DOHH2 (cell line): ENCODE measurements around the gene TRIM38.

Source experiments
- CTCF ChIP-seq: fragments of 200-600 bp; sonication (generic); IDR thresholded peaks from one replicate; pipeline ENCODE4 v1.5.1; 2014; ENCODE audit warnings: antibody characterized with exemption, mild to moderate bottlenecking, low read depth, low read length; ENCODE audit not compliant: poor library complexity, severe bottlenecking
- EZH2phosphoT487 ChIP-seq: fragments of 200-600 bp; sonication (generic); IDR thresholded peaks from 2 replicates; pipeline ENCODE4 v1.6.1; 2017; ENCODE audit warnings: borderline replicate concordance, mild to moderate bottlenecking, antibody characterized with exemption, low read length, moderate library complexity, mixed read lengths

- TF ChIP-seq CTCF (no peak), EZH2phosphoT487 (no peak)
Observed at GRCh38 chr6:25959890-25960536, 2.6 kb upstream of the TRIM38 start.
